COLO829 (cell line): ENCODE data around the gene ATF5.

Experiments
- DNase-seq: peaks from one replicate; pipeline ENCODE4 v3.0.0; 2012; ENCODE audit warnings: low spot score

ATF5 gene, protein sequence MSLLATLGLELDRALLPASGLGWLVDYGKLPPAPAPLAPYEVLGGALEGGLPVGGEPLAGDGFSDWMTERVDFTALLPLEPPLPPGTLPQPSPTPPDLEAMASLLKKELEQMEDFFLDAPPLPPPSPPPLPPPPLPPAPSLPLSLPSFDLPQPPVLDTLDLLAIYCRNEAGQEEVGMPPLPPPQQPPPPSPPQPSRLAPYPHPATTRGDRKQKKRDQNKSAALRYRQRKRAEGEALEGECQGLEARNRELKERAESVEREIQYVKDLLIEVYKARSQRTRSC

DNA sequence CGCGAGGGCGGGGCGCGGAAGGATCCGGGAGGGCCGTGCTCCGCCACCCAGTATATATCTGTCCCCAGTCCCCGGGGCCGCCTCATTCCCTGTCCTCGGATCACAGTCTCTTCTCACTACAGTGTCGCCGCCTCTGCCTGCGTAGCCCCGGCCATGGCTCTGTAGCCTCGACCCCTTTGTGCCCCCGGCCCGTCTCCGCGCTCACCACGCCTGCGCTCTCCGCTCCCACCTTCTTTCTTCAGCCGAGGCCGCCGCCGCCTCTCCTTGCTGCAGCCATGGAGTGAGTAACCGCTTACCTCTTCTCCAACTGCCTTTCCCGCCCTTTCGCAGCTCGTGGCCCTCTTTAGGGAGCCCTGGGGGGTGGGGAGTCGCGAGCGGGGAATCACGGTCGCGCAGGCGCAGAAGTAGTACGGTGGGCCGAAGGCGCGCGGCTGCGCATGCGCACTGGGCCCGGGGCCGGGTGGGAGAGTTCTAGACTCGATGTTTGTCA is at the start of gene ATF5, which contains the start of gene NUP62:
Gene ATF5 (plus strand): TSS at position 85 of the 490 bp plus-strand sequence. CDS start 1,646 bp downstream, outside the sequence.
Gene NUP62 (minus strand): TSS at position 384 of the 490 bp plus-strand sequence. CDS start 19,697 bp downstream, outside the sequence.
- DNase-seq, result peak; percentile 100

DNA sequence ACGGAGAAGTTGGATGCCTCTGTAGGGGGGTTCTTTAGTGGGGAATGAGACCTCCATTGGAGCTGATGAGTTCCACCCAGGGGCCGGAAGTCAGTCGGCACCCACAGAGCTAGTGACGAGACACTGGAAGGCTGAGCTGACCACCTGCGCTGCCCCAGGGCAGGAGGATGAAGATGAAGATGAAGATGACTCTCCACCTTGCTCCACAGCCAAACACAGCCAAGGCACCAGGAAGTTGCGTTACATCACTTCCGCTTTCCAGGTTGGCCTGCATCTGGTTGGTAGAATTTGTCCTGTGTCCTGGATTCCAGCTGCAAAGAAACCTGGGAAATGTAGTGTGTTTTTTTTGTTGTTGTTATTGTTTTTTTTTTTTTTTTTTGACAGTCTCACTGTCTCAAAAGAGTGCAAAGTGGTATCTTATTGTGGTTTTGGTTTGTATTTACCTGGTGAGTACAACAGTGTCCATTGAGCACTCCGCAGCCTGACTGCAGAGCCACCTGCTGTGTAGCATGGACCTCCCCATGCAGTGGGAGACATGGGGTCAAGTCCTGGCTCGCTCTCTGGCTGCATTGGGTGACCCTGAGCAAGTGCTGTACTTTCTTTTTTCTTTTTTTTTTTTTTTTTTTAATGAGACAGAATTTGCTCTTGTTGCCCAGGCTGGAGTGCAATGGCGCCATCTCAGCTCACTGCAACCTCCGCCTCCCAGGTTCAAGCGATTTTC is 49.6 kb upstream of the ATF5 start:
- no peak for DNase-seq

DNA sequence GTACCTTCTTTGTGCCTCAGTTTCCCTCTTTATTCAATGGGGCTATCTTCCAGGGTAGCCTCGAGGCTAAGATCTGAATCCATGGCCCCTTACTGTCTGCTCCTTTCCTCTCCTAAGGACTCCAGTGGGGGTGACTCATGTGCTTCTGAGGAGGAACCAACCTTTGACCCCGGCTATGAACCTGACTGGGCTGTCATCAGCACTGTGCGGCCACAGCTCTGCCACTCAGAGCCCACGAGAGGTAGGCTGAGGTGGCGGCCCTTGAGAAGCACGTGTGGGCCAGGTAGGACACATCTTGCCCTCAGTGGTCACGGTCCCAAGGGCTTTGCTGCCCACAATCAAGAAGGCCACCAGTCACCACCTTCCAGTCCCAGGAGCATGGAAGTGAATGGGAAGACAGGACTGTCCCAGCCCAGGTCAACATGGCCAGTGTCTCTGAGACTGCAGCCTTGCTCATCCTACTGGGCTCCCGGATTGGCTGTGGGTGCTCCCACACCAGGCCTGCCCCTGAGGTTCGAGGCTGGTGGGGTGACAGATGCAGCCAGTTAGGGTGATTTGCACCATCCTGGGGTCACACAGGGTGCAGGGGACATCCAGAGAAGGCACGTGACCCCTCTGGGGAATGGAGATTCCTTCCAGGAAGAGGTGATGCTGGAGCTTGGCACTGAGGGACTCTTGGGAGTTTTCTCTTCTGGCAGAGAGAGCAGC is 48.7 kb upstream of the ATF5 start:
- no peak for DNase-seq

DNA sequence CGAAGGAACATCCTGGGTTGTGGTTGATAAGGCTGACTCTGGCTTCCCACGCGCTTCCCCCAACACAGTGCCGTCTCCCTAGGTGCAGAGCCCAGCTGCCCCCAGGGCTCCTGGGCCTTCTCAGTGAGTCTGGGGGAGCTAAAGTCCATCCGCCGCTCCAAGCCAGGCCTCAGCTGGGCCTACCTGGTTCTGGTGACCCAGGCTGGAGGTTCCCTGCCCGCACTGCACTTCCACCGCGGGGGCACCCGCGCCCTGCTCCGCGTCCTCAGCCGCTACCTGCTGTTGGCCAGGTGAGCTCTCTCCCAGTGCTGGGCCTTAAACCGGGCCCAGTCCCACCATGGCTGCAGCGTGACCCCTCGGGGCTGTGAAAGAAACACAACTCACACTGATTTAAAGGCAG is 47.8 kb upstream of the ATF5 start:
- DNase-seq, result no peak

DNA sequence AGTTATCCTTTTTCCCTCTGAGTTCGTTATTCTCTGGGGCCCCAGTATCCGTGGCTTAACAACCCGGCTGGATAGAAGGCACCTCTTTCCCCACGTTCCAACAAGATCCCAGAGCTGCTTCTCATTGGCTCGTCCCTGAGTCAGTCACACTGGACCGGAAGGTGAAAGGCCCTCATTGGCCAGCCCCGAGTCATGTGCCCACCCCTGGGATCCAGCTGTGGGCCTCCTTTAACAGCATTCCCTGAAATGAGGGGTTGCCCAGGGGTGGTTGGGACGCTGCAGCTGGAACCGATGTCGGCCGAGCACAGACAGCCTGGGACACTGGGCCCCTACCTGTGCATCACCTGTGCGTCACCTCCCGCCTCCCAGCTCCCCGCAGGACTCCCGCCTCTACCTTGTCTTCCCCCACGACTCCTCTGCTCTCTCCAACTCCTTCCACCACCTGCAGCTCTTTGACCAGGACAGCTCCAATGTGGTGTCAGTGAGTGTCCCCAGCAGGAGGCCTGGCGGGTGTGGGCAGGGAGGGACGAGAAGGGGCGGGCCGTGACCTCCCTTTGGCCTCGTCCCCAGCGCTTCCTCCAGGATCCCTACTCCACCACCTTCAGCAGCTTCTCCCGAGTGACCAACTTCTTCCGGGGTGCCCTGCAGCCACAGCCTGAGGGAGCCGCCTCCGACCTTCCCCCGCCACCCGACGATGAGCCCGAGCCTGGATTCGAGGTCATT is 47.2 kb upstream of the ATF5 start:
- no peak for DNase-seq

DNA sequence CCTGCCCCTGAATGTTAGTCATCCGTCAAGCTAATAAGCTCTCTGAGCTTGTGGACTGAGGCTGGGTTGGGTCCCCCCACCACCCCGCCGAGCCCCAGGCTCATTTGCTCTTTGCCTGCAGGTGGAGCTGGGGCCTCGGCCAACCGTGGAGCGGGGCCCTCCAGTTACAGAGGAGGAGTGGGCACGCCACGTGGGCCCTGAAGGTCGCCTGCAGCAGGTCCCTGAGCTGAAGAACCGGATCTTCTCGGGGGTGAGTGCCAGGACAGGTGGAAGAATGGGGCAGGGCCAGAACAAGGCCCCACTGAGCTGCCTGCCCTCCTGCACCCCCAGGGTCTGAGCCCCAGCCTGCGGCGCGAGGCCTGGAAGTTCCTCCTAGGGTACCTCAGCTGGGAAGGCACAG is 46.4 kb upstream of the ATF5 start:
- no peak for DNase-seq

DNA sequence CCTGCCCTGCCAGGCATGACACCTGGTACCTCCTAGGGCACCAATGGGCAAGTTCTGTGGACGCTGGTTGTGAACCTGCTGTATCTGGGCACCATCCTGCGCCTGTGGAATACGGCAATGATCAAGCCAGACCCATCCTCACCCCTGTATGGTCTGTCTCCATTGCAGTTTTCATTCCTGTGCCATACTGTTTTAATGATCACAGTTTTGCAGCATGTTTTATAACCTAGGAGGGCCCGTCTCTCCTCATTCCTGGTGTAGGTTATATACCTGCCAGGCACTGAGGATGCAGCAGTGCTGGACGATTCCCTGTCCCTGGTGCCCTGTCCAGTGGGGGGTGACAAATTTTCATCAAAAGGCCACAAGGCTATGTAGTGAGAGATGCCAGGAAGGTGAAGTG is 45.9 kb upstream of the ATF5 start:
- DNase-seq, result no peak

DNA sequence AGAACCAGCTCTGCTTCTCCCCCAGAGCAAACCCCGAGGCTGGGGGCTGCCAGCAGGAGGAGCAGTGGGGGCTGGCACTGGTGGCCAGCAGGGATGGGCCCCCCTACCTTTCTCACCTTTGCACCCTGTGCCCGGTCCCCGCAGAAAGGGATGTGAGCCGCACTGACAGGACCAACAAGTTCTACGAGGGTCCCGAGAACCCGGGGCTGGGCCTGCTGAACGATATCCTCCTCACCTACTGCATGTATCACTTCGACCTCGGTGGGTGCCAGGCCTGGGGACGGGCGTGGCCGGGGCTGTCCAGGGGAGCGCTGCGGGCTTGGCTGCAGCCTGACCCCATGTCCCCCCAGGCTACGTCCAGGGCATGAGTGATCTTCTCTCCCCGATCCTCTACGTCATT is 44.9 kb upstream of the ATF5 start:
- DNase-seq, result no peak

DNA sequence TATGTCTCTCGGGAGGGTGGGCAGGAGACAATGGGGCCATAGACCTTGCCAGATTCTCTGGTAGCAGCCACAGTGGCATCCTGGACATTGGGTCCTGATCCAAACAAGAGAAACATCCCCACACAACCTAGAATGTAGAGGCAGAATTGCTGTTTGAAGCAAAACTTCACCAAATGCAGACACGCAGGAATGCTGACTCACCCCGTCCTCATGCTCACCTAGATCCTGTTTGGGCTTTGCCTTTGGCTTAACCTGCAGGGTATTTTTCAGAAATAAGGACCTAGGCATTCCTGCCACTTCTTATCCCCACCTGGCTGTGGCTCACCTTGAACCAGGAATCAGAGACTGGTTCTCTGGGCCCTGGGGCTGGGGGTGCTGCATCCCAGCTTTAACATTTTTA is 44.2 kb upstream of the ATF5 start:
- no peak for DNase-seq

DNA sequence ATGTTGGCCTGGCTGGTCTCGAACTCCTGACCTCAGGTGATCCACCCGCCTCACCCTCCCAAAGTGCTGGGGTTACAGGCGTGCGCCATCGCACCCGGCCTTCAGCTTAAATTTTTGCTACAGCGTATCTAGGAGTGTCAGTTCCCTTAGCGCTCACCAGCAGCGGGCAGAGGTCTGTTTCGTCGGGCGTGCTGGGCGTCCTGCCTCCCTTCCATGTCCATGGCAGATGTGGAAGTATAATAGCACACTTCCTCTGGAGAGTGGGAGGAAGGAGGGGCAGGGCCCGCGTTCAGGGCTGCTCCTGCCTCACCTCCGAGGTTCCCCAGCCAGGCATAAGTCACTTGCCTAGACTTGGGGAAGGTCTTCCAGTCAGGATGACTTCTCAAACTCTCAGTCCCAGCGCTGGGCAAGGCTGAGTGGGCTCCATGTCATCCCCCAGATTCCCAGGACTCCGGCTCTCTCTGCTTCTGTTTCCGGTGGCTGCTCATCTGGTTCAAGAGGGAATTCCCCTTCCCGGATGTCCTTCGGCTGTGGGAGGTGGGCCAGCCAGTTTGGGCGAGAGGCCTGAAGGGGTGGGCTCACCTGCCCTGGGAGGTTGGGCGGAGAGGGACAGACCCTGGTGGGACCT is 41.9 kb upstream of the ATF5 start:
- no peak for DNase-seq

DNA sequence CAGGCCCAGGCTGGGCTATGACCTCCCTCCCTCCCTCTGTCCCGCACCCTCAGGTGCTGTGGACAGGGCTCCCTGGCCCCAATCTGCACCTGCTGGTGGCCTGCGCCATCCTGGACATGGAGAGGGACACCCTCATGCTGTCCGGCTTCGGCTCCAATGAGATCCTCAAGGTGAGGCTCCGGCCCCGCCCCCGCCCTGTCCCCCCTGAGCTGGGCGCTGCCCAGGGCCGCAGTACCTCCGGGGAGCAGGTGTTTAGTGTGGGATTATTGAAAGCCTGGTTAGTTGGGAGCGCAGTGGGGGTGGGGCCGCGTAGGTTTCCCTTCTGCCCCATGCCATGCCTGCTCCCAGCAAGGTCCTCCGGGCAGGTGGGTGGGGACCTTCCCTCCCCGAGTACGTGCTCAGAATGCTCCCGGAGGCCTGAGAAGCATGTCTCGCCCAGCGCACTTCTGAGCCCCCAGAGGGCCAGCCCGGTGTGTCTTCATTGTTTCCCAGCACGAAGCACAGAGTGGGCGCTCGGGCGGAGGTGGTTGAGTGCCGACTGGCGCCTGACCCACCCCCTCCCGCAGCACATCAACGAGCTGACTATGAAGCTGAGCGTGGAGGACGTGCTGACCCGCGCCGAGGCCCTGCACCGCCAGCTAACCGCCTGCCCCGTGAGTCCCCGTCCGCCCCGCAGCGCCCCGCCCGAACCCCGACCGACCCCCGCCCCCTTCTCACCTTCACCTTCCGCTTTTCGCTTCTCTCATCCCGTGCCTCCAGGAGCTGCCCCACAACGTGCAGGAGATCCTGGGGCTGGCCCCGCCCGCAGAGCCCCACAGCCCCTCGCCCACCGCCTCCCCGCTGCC is 41.1 kb upstream of the ATF5 start:
- no peak for DNase-seq

DNA sequence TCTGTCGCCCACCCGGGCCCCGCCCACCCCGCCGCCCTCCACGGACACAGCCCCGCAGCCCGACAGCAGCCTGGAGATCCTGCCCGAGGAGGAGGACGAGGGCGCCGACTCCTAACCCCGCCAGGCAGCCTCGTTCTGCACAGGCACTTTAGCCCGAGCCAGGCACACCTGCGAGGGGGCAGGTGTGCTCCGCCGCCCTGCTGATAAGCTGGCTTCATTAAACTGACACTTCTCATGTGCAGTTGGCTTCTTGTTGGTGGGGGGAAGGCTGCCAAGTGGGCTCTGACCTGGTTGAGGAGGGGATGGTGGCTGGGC is 40.5 kb upstream of the ATF5 start:
- no peak for DNase-seq

DNA sequence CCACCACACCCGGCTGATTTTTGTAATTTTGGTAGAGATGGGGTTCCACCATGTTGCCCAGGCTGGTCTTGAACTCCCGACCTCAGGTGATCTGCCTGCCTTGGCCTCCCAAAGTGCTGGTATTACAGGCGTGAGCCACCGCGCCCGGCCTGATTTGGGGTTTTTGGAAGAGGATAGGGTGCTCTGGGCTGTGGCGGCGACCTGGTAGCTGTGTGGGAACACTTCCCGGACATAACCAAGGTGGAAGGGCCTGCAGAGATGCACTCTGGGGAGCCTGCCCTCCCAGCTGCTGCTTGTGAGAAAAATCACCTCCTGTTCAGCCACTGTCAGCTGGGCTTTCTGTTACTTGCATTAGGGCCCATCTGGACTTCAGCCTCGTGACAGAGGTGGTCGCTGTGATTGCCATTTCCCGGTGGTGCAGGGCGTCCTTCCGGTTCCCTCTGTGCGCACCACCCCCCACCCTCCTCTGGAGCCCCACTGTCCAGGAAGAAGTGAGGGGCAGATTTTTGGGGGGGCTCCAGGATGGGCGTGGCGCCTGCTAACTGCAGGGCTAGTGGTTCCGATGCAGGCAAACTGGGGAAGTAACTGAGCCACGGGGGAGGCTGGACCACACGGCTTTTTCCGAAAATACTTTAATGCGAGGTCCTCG is 39.8 kb upstream of the ATF5 start:
- no peak for DNase-seq

DNA sequence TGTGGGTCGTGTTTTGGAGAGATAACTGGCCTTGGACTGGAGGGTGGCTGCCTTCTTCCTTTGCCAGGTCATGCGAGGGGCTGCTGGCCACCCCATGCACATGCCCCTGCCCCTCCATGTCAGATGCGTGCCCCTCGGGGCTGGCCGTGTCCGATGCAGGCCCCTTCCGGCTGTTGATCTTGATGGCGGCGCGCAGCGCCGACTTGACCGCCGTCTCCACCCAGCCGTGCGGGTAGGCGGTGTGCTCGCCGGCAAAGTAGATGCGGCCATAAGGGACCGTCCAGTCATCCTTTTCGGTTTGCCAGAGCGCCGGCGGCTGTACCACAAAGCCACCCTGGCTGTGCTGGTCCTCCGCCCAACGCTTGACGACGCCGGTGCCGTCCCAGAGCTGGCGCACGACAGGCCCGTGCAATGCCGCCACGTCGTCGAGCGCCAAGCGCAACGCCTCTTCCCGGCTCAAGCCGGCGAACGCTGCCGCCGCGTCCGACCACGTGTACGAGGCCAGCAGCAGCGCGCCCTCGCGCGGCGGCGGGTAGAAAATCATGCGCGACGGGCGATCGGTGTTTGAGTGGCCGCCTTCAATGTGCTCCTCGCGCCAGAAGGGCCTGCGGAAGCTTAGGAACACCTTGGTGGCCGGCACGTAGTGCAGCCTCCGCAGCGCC is 39.2 kb upstream of the ATF5 start:
- DNase-seq, result no peak

DNA sequence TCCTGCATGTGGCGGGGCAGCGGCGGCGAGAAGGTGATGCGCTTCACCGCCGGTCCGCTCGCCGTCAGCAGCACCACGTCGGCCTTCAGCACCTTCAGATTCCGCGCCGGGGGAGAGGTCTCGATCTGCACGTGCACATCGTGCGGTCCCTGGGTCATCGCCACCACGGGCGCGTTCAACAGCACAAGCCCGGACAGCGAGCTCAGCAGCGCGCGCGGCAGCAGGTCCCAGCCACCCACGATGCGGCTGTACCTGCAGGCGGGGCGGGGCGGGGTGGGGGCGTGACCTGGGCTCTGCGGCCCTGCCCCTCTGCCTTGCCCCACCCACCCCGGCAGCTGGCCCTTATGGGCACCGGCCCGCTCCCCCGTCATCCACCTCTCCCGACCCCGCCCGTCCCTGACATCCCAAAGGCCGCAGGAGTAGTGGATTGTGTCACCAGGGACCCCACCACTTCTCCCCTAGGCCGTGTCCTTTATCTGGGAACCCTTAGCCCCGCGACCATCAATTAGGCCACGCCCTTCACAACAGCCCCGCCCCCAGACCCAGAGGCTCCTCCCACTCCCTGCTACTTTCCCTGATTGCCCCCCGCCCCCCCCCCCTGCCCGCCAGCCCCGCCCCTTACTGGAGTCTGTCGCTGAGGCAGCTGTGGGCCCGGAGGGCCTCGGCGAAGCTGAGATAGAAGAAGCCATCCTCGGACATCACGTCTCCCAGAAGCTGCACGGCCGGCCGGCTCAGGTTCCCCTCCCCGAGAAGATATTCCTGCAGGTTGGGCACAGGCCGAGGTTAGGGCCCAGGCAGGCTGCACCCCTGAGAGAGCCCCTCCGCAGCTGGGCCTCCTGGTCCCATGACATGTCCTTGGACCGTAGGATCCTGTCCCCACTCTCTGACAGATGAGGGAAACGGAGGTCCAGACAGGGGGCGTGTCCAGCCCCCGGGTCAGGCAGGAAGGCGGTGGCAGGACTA is 38.4 kb upstream of the ATF5 start:
- DNase-seq, result peak; percentile 56

DNA sequence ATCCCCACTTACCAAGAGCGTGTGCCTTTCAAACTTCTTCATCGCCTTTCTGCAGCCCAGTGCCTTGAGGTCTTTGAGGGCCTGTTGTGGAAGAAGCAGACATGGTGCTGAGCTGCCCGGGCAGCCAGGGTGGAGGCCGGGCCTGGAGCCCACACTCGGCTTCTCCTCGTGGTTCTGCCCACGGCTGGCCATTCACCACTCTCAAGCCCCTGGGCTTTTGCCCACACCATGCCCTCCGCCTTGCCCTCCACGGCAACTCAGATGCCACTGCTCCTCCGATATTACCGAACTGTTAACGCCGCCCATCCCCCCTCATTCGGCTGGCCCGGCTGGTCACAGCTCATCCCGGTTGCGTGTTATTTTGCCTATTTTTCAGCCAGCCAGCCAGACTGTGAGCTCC is 37.6 kb upstream of the ATF5 start:
- no peak for DNase-seq

DNA sequence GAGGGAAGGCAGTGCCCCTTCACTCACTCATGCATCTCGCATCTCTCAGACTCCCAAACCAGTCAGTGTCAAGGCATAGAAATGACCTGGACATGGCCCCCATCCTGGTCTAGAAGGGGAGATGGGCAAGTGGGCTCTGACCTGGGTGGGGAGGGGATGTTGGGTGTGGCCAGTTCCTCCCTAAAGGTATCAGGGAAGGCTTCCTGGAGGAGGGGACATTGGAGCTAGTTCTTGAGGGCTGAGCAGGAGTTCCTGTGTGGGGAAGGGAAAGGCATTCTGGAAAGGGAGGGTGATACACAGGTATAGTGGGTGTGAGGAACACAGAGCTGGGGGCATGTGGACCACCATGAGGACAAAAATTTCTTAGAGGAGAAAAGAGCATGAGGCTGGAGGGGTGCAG is 36.3 kb upstream of the ATF5 start:
- DNase-seq, result no peak

DNA sequence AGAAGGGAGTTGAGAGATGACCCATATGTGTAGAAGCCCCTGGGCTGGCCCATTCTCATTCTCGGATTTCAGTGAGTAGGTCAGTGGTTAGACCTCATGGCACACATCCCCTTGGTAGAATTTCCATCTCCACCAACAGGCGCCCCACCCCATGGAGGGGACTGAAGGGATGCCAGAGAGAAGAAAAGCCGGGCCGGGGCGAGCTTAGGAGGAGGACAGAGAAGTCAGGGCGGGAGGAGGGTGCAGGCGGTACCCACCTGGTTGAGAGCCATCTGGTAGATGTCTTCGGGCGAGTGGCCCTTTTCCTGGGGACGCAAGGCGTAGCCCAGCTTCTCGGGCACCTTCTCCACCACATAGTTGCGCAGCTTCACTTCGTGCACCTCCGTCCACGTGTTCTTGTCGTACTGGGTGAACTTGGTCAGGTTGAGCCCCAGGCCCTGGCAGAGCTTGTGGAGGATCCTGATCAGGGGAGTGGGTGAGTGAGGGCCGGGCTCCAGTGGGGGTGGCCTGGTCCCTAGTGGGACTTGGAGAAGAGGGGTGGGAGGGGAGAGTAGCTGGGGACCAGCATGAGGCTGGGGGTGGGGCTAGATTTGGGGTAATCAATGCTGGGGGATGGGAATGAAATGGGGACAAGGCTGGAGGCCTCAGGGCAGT is 34.9 kb upstream of the ATF5 start:
- DNase-seq, result no peak
